Endothelial cell of umbilical vein (primary cell): Measurements from ENCODE around the gene CRABP1. TPM values are rescaled to one million over a fixed set of nuclear protein-coding genes. Genes with fewer than 3 reads are reported as not detected.

ENCODE experiments used
- BruUV-seq: library from RNA; stranded (reverse); fragments of 400-500 nt; replicated peaks from 2 replicates; lab custom pipeline; 2021; lab: Mats Ljungman, UMichigan
- CTCF ChIA-PET: fragments of 300-600, 350-600 bp; sonication (Branson Sonifier 250); formaldehyde crosslinking; loops from one replicate; lab custom pipeline; 2021; ENCODE audit warnings: antibody characterized with exemption, inconsistent platforms; lab: Charles Lee
- POLR2A ChIA-PET: fragments of 300-600, 350-600 bp; sonication (Branson Sonifier 250); formaldehyde crosslinking; loops from one replicate; lab custom pipeline; 2021; ENCODE audit warnings: antibody characterized with exemption, inconsistent platforms; lab: Charles Lee
- DNase-seq: peaks from one replicate; pipeline ENCODE4 v3.0.0-alpha.2; 2011; ENCODE audit warnings: low read depth, low spot score
- FAIRE-seq: peaks from 2 replicates; lab custom pipeline; 2011; peaks lifted over from hg19 to GRCh38; lab: Jason Lieb, UNC
- H2AFZ ChIP-seq: 2 replicates; pipeline ENCODE4 v1.6.0; 2012; ENCODE audit warnings: low read depth, low read length, control low read depth, inconsistent platforms
- H3K27ac ChIP-seq: 2 replicates; pipeline ENCODE4 v1.5.1; 2011; ENCODE audit warnings: low read depth, mild to moderate bottlenecking, control low read depth, low read length, moderate library complexity; ENCODE audit not compliant: insufficient read depth
- H3K27me3 ChIP-seq, 2 experiments: 2 replicates each; pipeline versions ENCODE4 v1.6.0 to v1.6.1; 2011; ENCODE audit warnings: low read length in 2 of 2, mixed read lengths in 1 of 2; ENCODE audit not compliant: control insufficient read depth in 2 of 2, insufficient read depth in 2 of 2
- H3K36me3 ChIP-seq, 2 experiments: 2 replicates in 1 of 2; 3 replicates in 1 of 2; pipeline ENCODE4 v1.5.1; 2011; ENCODE audit warnings: low read length in 2 of 2, mild to moderate bottlenecking in 1 of 2, moderate library complexity in 1 of 2; ENCODE audit not compliant: control insufficient read depth in 2 of 2, insufficient read depth in 2 of 2; ENCODE audit errors: extremely low read depth in 1 of 2
- H3K4me1 ChIP-seq: 3 replicates; pipeline ENCODE4 v1.5.1; 2011; ENCODE audit warnings: mild to moderate bottlenecking, low read length; ENCODE audit not compliant: control insufficient read depth, insufficient read depth; ENCODE audit errors: extremely low read depth
- H3K4me2 ChIP-seq: 2 replicates; pipeline ENCODE4 v1.6.1; 2011; ENCODE audit warnings: low read length, control low read depth, mixed read lengths; ENCODE audit not compliant: insufficient read depth
- H3K4me3 ChIP-seq, 3 experiments: fragments of 200-600 bp in 1 of 3; sonication (generic), shearing (Covaris generic) in 1 of 3; replicated peaks in 1 of 3; 2 replicates each; pipeline ENCODE4 v1.5.1; 2011 to 2016; ENCODE audit warnings: control low read depth in 3 of 3, low read length in 3 of 3, mild to moderate bottlenecking in 2 of 3, inconsistent platforms in 1 of 3, low read depth in 1 of 3, moderate library complexity in 1 of 3; ENCODE audit not compliant: insufficient read depth in 1 of 3
- H3K79me2 ChIP-seq: 2 replicates; pipeline ENCODE4 v1.6.0; 2012; ENCODE audit warnings: low read length, inconsistent platforms; ENCODE audit not compliant: control insufficient read depth, insufficient read depth
- H3K9ac ChIP-seq: replicated peaks from 2 replicates; pipeline ENCODE3; 2011; ENCODE audit warnings: low read length, control low read depth; ENCODE audit not compliant: insufficient read depth; ENCODE audit errors: extremely low read depth
- H3K9me1 ChIP-seq: replicated peaks from 3 replicates; pipeline ENCODE4 v1.6.0; 2011; ENCODE audit warnings: mild to moderate bottlenecking, low read length; ENCODE audit not compliant: control insufficient read depth, insufficient read depth; ENCODE audit errors: extremely low read depth
- H3K9me3 ChIP-seq: replicated peaks from 2 replicates; pipeline ENCODE4 v1.5.1; 2012; ENCODE audit warnings: low read length, inconsistent platforms; ENCODE audit not compliant: control insufficient read depth, insufficient read depth
- H4K20me1 ChIP-seq: replicated peaks from 2 replicates; pipeline ENCODE3; 2011; ENCODE audit warnings: mild to moderate bottlenecking, low read length; ENCODE audit not compliant: control insufficient read depth, insufficient read depth; ENCODE audit errors: extremely low read depth
- CTCF ChIP-seq, 2 donors: IDR thresholded peaks; 1 replicate in 1 of 2; 2 replicates in 1 of 2; pipeline ENCODE4 v1.5.1; 2011; ENCODE audit warnings: low read length in 2 of 2, mild to moderate bottlenecking in 2 of 2, moderate library complexity in 2 of 2, control low read depth in 1 of 2, inconsistent platforms in 1 of 2, low read depth in 1 of 2; ENCODE audit not compliant: insufficient read depth in 1 of 2; ENCODE audit errors: extremely low read depth in 1 of 2
- FOS ChIP-seq: IDR thresholded peaks from 2 replicates; pipeline ENCODE4 v1.6.1; 2011; ENCODE audit warnings: mild to moderate bottlenecking, low read length, moderate library complexity, borderline replicate concordance; ENCODE audit not compliant: insufficient read depth
- JUN ChIP-seq: IDR thresholded peaks from 2 replicates; pipeline ENCODE4 v1.6.1; 2011; ENCODE audit warnings: borderline replicate concordance, low read depth; ENCODE audit not compliant: insufficient read length, insufficient read depth
- MYC ChIP-seq: IDR thresholded peaks from one replicate; pipeline ENCODE4 v1.6.1; 2011; ENCODE audit warnings: mild to moderate bottlenecking, low read depth, low read length
- dilution Hi-C: fragments of 300-500 bp; cut with MboI; formaldehyde crosslinking; loops from one replicate; pipeline ENCODE4 v1.15.0; 2019; ENCODE audit warnings: low sequenced_read_pairs; ENCODE audit not compliant: extremely low pct_ligation_motif_present
- intact Hi-C: fragments of 100-400 bp; cut with micrococcal nuclease; formaldehyde crosslinking; loops from one replicate; pipeline ENCODE4 v1.10.0; 2022
- polyA plus RNA-seq, 4 experiments: library from polyadenylated mRNA; depleted of rRNA in 3 of 4; stranded (reverse) in 3 of 4; unstranded in 1 of 4; fragments of >200 nt; gene quantifications; 2 replicates each; pipeline versions ENCODE4 v1.2.1 to v1.2.3, GENCODE V29; 2011 to 2012; ENCODE audit warnings: missing spikeins in 1 of 4
- total RNA-seq: library from RNA; stranded (reverse); gene quantifications from 2 replicates; pipeline ENCODE4 v1.2.3, GENCODE V29; 2021

CRABP1 gene
- total and polyA plus RNA-seq, 2 donors (not counting 3 experiments of a cell fraction or from before 2014, with no cell fraction given): 0.11 TPM; not detected in 1

DNA sequence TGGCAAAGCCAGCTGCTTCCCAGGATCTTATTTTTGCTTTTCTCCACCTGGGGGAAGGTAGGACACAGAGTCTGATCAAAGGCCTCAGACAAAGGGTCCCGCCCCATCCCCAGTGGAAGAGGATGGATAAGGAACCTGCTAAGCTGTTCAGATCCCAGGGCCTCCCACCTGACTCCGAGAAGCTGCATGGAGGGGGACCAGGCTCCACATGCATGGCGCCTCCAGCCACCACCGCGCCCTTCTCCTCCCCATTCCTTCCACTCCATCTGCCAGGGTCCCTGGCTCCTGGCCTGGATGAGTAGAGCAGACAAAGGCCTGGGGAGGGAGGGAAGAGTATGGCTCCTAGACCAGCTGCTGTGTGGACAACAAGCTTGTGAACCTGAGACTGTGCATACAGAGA is 20.0 kb upstream of the CRABP1 start:
- CTCF ChIA-PET: no interaction called here
- POLR2A ChIA-PET: no interaction called here
- BruUV-seq: no TSS peak

More for the DNA sequence above, 20.0 kb upstream of the CRABP1 start:
- H3K9me1 ChIP-seq: no peaks in the 10 kb centered on the region
- H3K27ac ChIP-seq: no peak overlapping the region
- peaks cover 16% of the 10 kb centered on the region for H3K4me1 ChIP-seq
- H3K79me2 ChIP-seq: no peaks in the 10 kb centered on the region
- H2AFZ ChIP-seq: no peak overlapping the region
- H3K9ac ChIP-seq: no peak overlapping the region
- H3K9me3 ChIP-seq: no peaks in the 10 kb centered on the region
- intact Hi-C loops: no loop called here
- H3K4me2 ChIP-seq: no peak overlapping the region
- no peaks in the 10 kb centered on the region for H4K20me1 ChIP-seq
- DNase-seq (no peak), FAIRE-seq (no peak)
- TF ChIP-seq MYC (no peak), CTCF (IDR thresholded peaks at IDR 0.05; ENCODE audit: extremely low read depth in 1 of 2, insufficient read depth in 1 of 2, low read depth in 1 of 2, low read length in 2 of 2) (no peak), FOS (no peak), JUN (no peak)
- dilution Hi-C loops: no loop called here
- no peaks in the 10 kb centered on the region for H3K36me3 ChIP-seq
- H3K4me3 ChIP-seq: no peak overlapping the region
- no peaks in the 10 kb centered on the region for H3K27me3 ChIP-seq
